Epithelial cell of esophagus (primary cell): ENCODE results near the gene NBDY.

Source experiments
- DNase-seq: peaks from one replicate; pipeline ENCODE4 v3.0.0; 2010; ENCODE audit warnings: low read depth
- H3K4me3 ChIP-seq: 2 replicates; pipeline ENCODE4 v1.5.1; 2011; ENCODE audit warnings: mild to moderate bottlenecking, low read length, control low read depth
- CTCF ChIP-seq: IDR thresholded peaks from 2 replicates; pipeline ENCODE4 v1.5.1; 2011; ENCODE audit warnings: low read depth, mild to moderate bottlenecking, low read length, control low read depth, inconsistent platforms; ENCODE audit not compliant: insufficient read depth; ENCODE audit errors: missing control alignments

The NBDY gene

GRCh38 chrX:56795309-56795868 lies 66.3 kb downstream of the NBDY start:
- no peak overlapping the region for H3K4me3 ChIP-seq
- no peak for DNase-seq
- no peak for TF ChIP-seq CTCF

GRCh38 chrX:56796641-56797395 lies 67.8 kb downstream of the NBDY start:
- no peak for DNase-seq

GRCh38 chrX:56797574-56798338 lies 68.7 kb downstream of the NBDY start:
- H3K4me3 ChIP-seq = no peak overlapping the region
- TF ChIP-seq CTCF = no peak
- no peak for DNase-seq

More at GRCh38 chrX:56796641-56797395, 67.8 kb downstream of the NBDY start:
- TF ChIP-seq CTCF = no peak
- H3K4me3 ChIP-seq = no peak overlapping the region

- no peak for TF ChIP-seq CTCF
- H3K4me3 ChIP-seq = no peak overlapping the region
- DNase-seq = no peak
These were observed 69.3 kb downstream of the NBDY start for GRCh38 chrX:56798339-56798711.

GRCh38 chrX:56798866-56799758 lies 70.1 kb downstream of the NBDY start:
- no peak overlapping the region for H3K4me3 ChIP-seq
- no peak for TF ChIP-seq CTCF
- DNase-seq = no peak

GRCh38 chrX:56800307-56800706 lies 71.3 kb downstream of the NBDY start:
- no peak for TF ChIP-seq CTCF
- no peak for DNase-seq

More at GRCh38 chrX:56800307-56800706, 71.3 kb downstream of the NBDY start:
- H3K4me3 ChIP-seq = no peak overlapping the region
